Sigmoid colon (tissue), 7 donors: ENCODE results near the gene AVPR1B. TPM values are rescaled to one million over a fixed set of nuclear protein-coding genes. Genes with fewer than 3 reads are reported as not detected.

Experiments
- DNase-seq: peaks from one replicate; pipeline ENCODE4 v3.0.0-alpha.2; 2019
- H3K27ac ChIP-seq, 4 donors: fragments of 200-600 bp; sonication (generic); one replicate each; pipeline ENCODE4 v1.5.1; 2016 to 2019; ENCODE audit warnings: mild to moderate bottlenecking in 1 of 4
- H3K27me3 ChIP-seq, 3 donors: fragments of 200-600 bp; sonication (generic); one replicate each; pipeline ENCODE4 v1.5.1; 2019; ENCODE audit warnings: mild to moderate bottlenecking in 1 of 3
- H3K36me3 ChIP-seq, 4 donors: fragments of 200-600 bp; sonication (generic); one replicate each; pipeline ENCODE4 v1.5.1; 2016 to 2019
- H3K4me1 ChIP-seq, 4 donors: fragments of 200-600 bp; sonication (generic); one replicate each; pipeline ENCODE4 v1.5.1; 2017 to 2019
- H3K4me3 ChIP-seq, 4 donors: fragments of 200-600 bp; sonication (generic); one replicate each; pipeline ENCODE4 v1.5.1; 2017 to 2019; ENCODE audit warnings: mild to moderate bottlenecking in 2 of 4, moderate library complexity in 1 of 4
- H3K9me3 ChIP-seq, 4 donors: fragments of 200-600 bp in 3 of 4; sonication (generic) in 3 of 4; one replicate each; pipeline versions ENCODE4 v1.5.1 to v1.6.1; 2013 to 2019
- EP300 ChIP-seq, 4 donors: sonication (generic); formaldehyde crosslinking; IDR thresholded peaks; one replicate each; pipeline ENCODE4 v1.6.1; 2017; ENCODE audit warnings: antibody characterized with exemption in 4 of 4
- POLR2A ChIP-seq, 2 donors: fragments of 450-650 bp; IDR thresholded peaks; one replicate each; pipeline ENCODE4 v1.6.1; 2016; ENCODE audit warnings: antibody characterized with exemption in 2 of 2, mild to moderate bottlenecking in 2 of 2, moderate library complexity in 2 of 2
- POLR2AphosphoS5 ChIP-seq, 4 donors: sonication (generic); formaldehyde crosslinking; IDR thresholded peaks; one replicate each; pipeline ENCODE4 v1.6.1; 2017; ENCODE audit warnings: antibody characterized with exemption in 4 of 4
- WGBS, 2 donors: extraction: QIAGEN DNeasy Blood & Tissue Kit; methylation state at CpG; one replicate each; pipeline ENCODE4 v1.1.7; 2013; 5-methylcytosine and 5-hydroxymethylcytosine counted together
- intact Hi-C: fragments of 100-400 bp; cut with DNase I; formaldehyde crosslinking; loops from one replicate; pipeline ENCODE4 v1.15.1; 2023
- polyA plus RNA-seq, 3 donors: library from polyadenylated mRNA; stranded (reverse); fragments of 200-250 nt; gene quantifications; one replicate each; pipeline ENCODE4 v1.2.3, GENCODE V29; 2013
- total RNA-seq, 4 donors: library from RNA; depleted of rRNA; stranded (reverse); fragments of >200 nt; gene quantifications; one replicate each; pipeline ENCODE4 v1.1.0, GENCODE V29; 2016
- TF ChIP-seq, protein P1 (sequence below), 4 experiments: fragments of 450-650 bp in 3 of 4; fragments of 200-600 bp in 1 of 4; IDR thresholded peaks; one replicate each; pipeline ENCODE4 v1.5.1; 2016 to 2019; ENCODE audit warnings: antibody characterized with exemption in 4 of 4, mild to moderate bottlenecking in 3 of 4, moderate library complexity in 2 of 4
- donor health status: healthy with polysubstance abuse.
- donor health status: Bipolar disorder and iron deficiency.
- donor health status: healthy.

AVPR1B gene
- total and polyA plus RNA-seq, 7 donors, result 0.23 to 0.36 TPM; not detected in 5

DNA sequence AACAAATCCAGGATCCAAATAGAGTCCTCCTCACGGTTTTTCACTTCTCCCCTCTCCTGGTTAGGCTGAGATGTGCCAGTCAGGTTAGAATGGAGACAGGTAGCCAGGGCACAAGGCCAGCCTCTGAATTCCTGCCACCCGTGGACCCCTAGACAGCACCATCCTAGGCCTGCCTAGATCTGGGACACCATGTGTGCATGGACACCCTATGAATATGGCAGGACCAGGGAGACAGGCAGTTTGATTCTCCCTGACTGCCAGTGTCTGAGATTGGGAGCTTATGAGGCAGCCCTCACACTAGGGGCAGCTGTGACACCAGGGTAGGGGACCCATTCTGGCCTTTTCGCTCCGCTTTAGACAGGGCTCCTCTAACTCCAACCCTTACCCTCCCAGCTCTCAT, 7.5 kb downstream of the AVPR1B start:
- TF ChIP-seq POLR2AphosphoS5 (IDR thresholded peaks at IDR 0.05) (no peak), EP300 (IDR thresholded peaks at IDR 0.05) (no peak), POLR2A (IDR thresholded peaks at IDR 0.05) (no peak)
- TF ChIP-seq, protein P1, sequence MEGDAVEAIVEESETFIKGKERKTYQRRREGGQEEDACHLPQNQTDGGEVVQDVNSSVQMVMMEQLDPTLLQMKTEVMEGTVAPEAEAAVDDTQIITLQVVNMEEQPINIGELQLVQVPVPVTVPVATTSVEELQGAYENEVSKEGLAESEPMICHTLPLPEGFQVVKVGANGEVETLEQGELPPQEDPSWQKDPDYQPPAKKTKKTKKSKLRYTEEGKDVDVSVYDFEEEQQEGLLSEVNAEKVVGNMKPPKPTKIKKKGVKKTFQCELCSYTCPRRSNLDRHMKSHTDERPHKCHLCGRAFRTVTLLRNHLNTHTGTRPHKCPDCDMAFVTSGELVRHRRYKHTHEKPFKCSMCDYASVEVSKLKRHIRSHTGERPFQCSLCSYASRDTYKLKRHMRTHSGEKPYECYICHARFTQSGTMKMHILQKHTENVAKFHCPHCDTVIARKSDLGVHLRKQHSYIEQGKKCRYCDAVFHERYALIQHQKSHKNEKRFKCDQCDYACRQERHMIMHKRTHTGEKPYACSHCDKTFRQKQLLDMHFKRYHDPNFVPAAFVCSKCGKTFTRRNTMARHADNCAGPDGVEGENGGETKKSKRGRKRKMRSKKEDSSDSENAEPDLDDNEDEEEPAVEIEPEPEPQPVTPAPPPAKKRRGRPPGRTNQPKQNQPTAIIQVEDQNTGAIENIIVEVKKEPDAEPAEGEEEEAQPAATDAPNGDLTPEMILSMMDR (IDR thresholded peaks at IDR 0.05), result no peak
- Histone ChIP-seq H3K27ac (no peak overlapping the region), H3K36me3 (no peaks in the 10 kb centered on the region), H3K4me3 (no peak overlapping the region), H3K4me1 (no peaks in the 10 kb centered on the region), H3K27me3 (no peaks in the 10 kb centered on the region), H3K9me3 (no peaks in the 10 kb centered on the region)
- intact Hi-C loops, result loop anchor here (5.0 kb wide), 2 partner anchors 127 to 317 kb away; no protein-coding TSS in a partner anchor
- WGBS, 2 donors, result 90 to 93% methylated on average over 4 of the region's 4 CpGs
- DNase-seq, result no peak

- Histone ChIP-seq H3K36me3 (no peaks in the 10 kb centered on the region), H3K4me1 (no peaks in the 10 kb centered on the region), H3K27me3 (no peaks in the 10 kb centered on the region), H3K4me3 (no peak overlapping the region), H3K27ac (no peak overlapping the region), H3K9me3 (no peaks in the 10 kb centered on the region)
- TF ChIP-seq, protein P1 (IDR thresholded peaks at IDR 0.05), result no peak
- TF ChIP-seq POLR2A (IDR thresholded peaks at IDR 0.05) (no peak), POLR2AphosphoS5 (IDR thresholded peaks at IDR 0.05) (no peak), EP300 (IDR thresholded peaks at IDR 0.05) (no peak)
- intact Hi-C loops, result loop anchor here (5.0 kb wide), 2 partner anchors 126 to 316 kb away; no protein-coding TSS in a partner anchor
- WGBS, 2 donors, result 88 to 91% methylated on average over 2 of the region's 2 CpGs
- DNase-seq, result no peak
These were observed 8.6 kb downstream of the AVPR1B start for GRCh38 chr1:206108635-206109034.

DNA sequence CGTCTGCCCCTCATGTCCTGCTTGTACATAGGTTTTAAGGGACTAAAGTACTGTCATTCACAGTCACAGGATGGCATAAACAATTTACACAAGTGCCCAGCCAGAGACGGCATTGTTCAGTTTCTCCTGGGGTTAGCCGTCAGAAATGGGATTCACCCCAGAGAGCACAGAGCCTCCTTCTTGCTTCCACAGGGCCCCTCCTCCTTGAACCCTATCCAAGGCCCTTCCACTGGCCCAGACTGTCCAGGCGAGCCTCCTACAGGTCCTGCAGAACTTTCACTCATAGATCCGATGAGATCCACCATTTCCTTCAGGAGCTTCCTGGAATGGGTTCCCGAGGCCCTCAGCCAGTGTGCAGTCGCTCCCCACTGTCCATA, 10.0 kb downstream of the AVPR1B start:
- intact Hi-C loops, result loop anchor here (5.0 kb wide), 2 partner anchors 125 to 315 kb away; no protein-coding TSS in a partner anchor
- TF ChIP-seq, protein P1 (IDR thresholded peaks at IDR 0.05), result no peak
- TF ChIP-seq POLR2A (IDR thresholded peaks at IDR 0.05) (no peak), POLR2AphosphoS5 (IDR thresholded peaks at IDR 0.05) (no peak), EP300 (IDR thresholded peaks at IDR 0.05) (no peak)
- Histone ChIP-seq H3K27me3 (no peaks in the 10 kb centered on the region), H3K9me3 (no peaks in the 10 kb centered on the region), H3K36me3 (no peaks in the 10 kb centered on the region), H3K4me3 (no peak overlapping the region), H3K27ac (no peak overlapping the region), H3K4me1 (no peaks in the 10 kb centered on the region)
- 77 to 79% methylated on average over 7 of the region's 7 CpGs for WGBS, 2 donors
- DNase-seq, result no peak

- Histone ChIP-seq H3K27ac (no peak overlapping the region), H3K4me1 (no peaks in the 10 kb centered on the region), H3K27me3 (no peaks in the 10 kb centered on the region), H3K4me3 (no peak overlapping the region), H3K36me3 (no peaks in the 10 kb centered on the region), H3K9me3 (no peaks in the 10 kb centered on the region)
- DNase-seq, result peak; percentile 87
- WGBS, 2 donors, result 46 to 51% methylated on average over 8 of the region's 8 CpGs
- TF ChIP-seq EP300 (IDR thresholded peaks at IDR 0.05) (no peak), POLR2AphosphoS5 (IDR thresholded peaks at IDR 0.05) (peak in 1 of 4 donors; percentile 9), POLR2A (IDR thresholded peaks at IDR 0.05) (no peak)
- TF ChIP-seq, protein P1 (IDR thresholded peaks at IDR 0.05), result peak; percentile 31 to 79 (median 75)
- intact Hi-C loops, result loop anchor here (1.0 to 5.0 kb wide), 4 partner anchors 76 to 314 kb away; no protein-coding TSS in a partner anchor
These were observed 10.6 kb downstream of the AVPR1B start for GRCh38 chr1:206106328-206107167.
